K562 (cell line): ENCODE data around the gene SPATS2. TPM values are rescaled to one million over a fixed set of nuclear protein-coding genes. Genes with fewer than 3 reads are reported as not detected.

ENCODE experiments used
- CREM ChIP-seq: IDR thresholded peaks from 2 replicates; pipeline ENCODE4 v1.6.1; 2014; ENCODE audit warnings: antibody characterized with exemption, low read depth
- DMBX1 ChIP-seq: fragments of 250-450 bp; sonication (Bioruptor Pico); IDR thresholded peaks from 2 replicates; pipeline ENCODE4 v1.8.0; 2022; ENCODE audit warnings: inconsistent platforms, mild to moderate bottlenecking, moderate library complexity, borderline replicate concordance
- ESRRA ChIP-seq: fragments of 450-650 bp; IDR thresholded peaks from 2 replicates; pipeline ENCODE4 v1.6.1; 2014; ENCODE audit warnings: low read depth, mild to moderate bottlenecking, moderate library complexity, borderline replicate concordance
- KDM1A ChIP-seq, 2 experiments: fragments of 450-650 bp; IDR thresholded peaks; 2 replicates each; pipeline ENCODE4 v1.6.1; 2016; ENCODE audit warnings: mild to moderate bottlenecking in 2 of 2
- MAZ ChIP-seq, 2 experiments: fragments of 450-650 bp in 1 of 2; sonication (generic) in 1 of 2; formaldehyde crosslinking; IDR thresholded peaks in 1 of 2; conservative IDR thresholded peaks in 1 of 2; 2 replicates each; pipeline versions ENCODE4 v1.4.0 to v1.5.0; 2020; ENCODE audit warnings: mild to moderate bottlenecking in 1 of 2, missing genetic modification reagents in 1 of 2
- MTA2 ChIP-seq: fragments of 450-650 bp; IDR thresholded peaks from 2 replicates; pipeline ENCODE4 v1.6.1; 2016; ENCODE audit warnings: low read depth
- NR3C1 ChIP-seq: sonication (generic); formaldehyde crosslinking; IDR thresholded peaks from 2 replicates; pipeline ENCODE4 v1.8.1; 2022; ENCODE audit warnings: missing genetic modification reagents
- PHB ChIP-seq: fragments of 250-450 bp; sonication (Bioruptor Pico); IDR thresholded peaks from 2 replicates; pipeline ENCODE4 v1.5.0; 2021
- RBM39 ChIP-seq: fragments of 200-400 bp; formaldehyde crosslinking; optimal IDR thresholded peaks from 2 replicates; pipeline ENCODE3; 2018; ENCODE audit warnings: low read depth, low read length
- RHOXF2B ChIP-seq: fragments of 250-450 bp; sonication (Bioruptor Pico); conservative IDR thresholded peaks from 2 replicates; pipeline ENCODE4 v1.5.1; 2021
- TEAD4 ChIP-seq, 2 experiments: sonication (generic) in 1 of 2; formaldehyde crosslinking in 1 of 2; IDR thresholded peaks; 2 replicates each; pipeline versions ENCODE4 v1.6.1 to v1.8.0; 2012 to 2022; ENCODE audit warnings: borderline replicate concordance in 1 of 2, inconsistent platforms in 1 of 2, low read length in 1 of 2, mild to moderate bottlenecking in 1 of 2, missing genetic modification reagents in 1 of 2
- XRCC5 ChIP-seq: fragments of 200-400 bp; formaldehyde crosslinking; IDR thresholded peaks from 2 replicates; pipeline ENCODE4 v1.6.1; 2017; ENCODE audit warnings: low read depth, mild to moderate bottlenecking, low read length
- ZNF695 ChIP-seq: fragments of 450-650 bp; formaldehyde crosslinking; IDR thresholded peaks from 2 replicates; pipeline ENCODE4 v1.4.0; 2020; ENCODE audit warnings: mild to moderate bottlenecking, moderate library complexity
- polyA plus RNA-seq, 8 experiments: library from polyadenylated mRNA; depleted of rRNA in 4 of 8; stranded (reverse) in 5 of 8; unstranded in 3 of 8; fragments of >200 nt; fragmentation: Nextera tagmentation in 2 of 8; fragmentation: Illumina TruSeq in 1 of 8; extraction: Ambion mirVana in 2 of 8; extraction: Trizol in 1 of 8; gene quantifications; 2 replicates each; pipeline versions ENCODE4 v1.2.1 to v1.2.3, GENCODE V29; 2011 to 2014; ENCODE audit warnings: inconsistent platforms in 1 of 8, missing spikeins in 1 of 8
- total RNA-seq, 7 experiments: library from RNA; depleted of rRNA in 6 of 7; stranded (reverse); fragments of >200 nt in 6 of 7; fragmentation: Illumina TruSeq in 2 of 7; extraction: Trizol in 2 of 7; gene quantifications; 2 replicates each; pipeline versions ENCODE4 v1.2.1 to v1.2.3, GENCODE V29; 2011 to 2021; ENCODE audit warnings: low replicate concordance in 1 of 7
- TF ChIP-seq, protein P1 (sequence below): fragments of 450-650 bp; IDR thresholded peaks from 2 replicates; pipeline ENCODE4 v1.6.1; 2017; ENCODE audit warnings: antibody characterized with exemption
- TF ChIP-seq, protein P2 (sequence below): fragments of 450-650 bp; formaldehyde crosslinking; IDR thresholded peaks from 2 replicates; pipeline ENCODE4 v1.4.0; 2022; ENCODE audit warnings: missing genetic modification characterization
- TF ChIP-seq, protein P3 (sequence below): fragments of 150-350 bp; IDR thresholded peaks from 2 replicates; pipeline ENCODE4 v1.6.1; 2014; ENCODE audit warnings: low read depth, mild to moderate bottlenecking, low read length, borderline replicate concordance
- TF ChIP-seq, protein P4 (sequence below): fragments of 450-650 bp; IDR thresholded peaks from 2 replicates; pipeline ENCODE4 v1.6.1; 2016
- TF ChIP-seq, protein P5 (sequence below): fragments of 450-650 bp; IDR thresholded peaks from 2 replicates; pipeline ENCODE4 v1.6.1; 2017; ENCODE audit warnings: mild to moderate bottlenecking, moderate library complexity

SPATS2 gene
- total and polyA plus RNA-seq, 9 of the 15 experiments (the other 6 are each of a cell fraction or from before 2014, with no cell fraction given): 5.4 to 48.2 (median 17.5) TPM

DNA sequence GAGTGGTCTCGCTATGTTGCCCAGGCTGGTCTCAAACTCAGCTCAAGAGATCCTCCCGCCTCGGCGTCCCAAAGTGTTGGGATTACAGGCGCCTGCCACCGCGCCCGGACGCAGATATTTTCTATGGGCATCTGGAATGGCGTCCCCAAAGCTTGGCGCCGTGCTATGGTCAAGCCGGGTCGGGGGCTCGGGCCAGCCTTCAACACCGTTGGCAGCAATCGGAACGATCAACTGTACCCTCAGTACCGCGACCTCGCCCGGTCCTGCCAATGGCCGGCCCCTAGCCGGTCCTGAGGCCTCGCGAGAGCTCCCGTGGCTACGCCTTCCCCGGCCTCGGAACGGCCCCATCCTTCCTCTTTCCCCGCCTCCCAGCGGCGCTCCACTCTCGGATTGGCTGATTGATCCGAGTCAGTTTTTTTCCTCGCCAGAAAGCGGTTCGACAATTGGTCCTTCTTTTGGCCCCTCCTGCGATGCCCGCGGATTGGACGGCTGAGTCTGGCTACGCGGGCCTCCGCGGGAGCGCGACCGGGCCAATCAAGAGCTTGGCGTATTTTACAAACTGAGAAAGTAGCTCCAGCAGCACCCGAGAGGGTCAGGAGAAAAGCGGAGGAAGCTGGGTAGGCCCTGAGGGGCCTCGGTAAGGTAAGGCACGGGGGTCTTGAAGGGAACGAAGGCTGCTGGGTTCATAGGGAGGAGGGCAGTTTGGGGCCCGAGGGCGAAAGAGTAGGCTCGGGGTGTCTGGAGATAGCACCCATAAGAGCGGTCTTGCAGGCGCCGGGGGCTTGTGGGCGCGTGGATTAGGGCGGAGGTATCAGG is 44.3 kb upstream of the SPATS2 start, which contains the start of gene TROAP (continued):
- TF ChIP-seq, protein P1, sequence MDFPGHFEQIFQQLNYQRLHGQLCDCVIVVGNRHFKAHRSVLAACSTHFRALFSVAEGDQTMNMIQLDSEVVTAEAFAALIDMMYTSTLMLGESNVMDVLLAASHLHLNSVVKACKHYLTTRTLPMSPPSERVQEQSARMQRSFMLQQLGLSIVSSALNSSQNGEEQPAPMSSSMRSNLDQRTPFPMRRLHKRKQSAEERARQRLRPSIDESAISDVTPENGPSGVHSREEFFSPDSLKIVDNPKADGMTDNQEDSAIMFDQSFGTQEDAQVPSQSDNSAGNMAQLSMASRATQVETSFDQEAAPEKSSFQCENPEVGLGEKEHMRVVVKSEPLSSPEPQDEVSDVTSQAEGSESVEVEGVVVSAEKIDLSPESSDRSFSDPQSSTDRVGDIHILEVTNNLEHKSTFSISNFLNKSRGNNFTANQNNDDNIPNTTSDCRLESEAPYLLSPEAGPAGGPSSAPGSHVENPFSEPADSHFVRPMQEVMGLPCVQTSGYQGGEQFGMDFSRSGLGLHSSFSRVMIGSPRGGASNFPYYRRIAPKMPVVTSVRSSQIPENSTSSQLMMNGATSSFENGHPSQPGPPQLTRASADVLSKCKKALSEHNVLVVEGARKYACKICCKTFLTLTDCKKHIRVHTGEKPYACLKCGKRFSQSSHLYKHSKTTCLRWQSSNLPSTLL: no peak
- peak; percentile 77 for TF ChIP-seq CREM
- TF ChIP-seq PHB (CRISPR knock-in tag): no peak
- TF ChIP-seq NR3C1 (CRISPR knock-in tag): no peak
- TF ChIP-seq ESRRA: no peak
- TF ChIP-seq MAZ (CRISPR knock-in tag; conservative IDR thresholded peaks at IDR 0.05 in 1 of 2, IDR thresholded peaks at IDR 0.05 in 1 of 2): peak; percentile 13 to 66; a peak in 2 of 4 replicates
- TF ChIP-seq KDM1A (IDR thresholded peaks at IDR 0.05): no peak
- TF ChIP-seq, protein P2, sequence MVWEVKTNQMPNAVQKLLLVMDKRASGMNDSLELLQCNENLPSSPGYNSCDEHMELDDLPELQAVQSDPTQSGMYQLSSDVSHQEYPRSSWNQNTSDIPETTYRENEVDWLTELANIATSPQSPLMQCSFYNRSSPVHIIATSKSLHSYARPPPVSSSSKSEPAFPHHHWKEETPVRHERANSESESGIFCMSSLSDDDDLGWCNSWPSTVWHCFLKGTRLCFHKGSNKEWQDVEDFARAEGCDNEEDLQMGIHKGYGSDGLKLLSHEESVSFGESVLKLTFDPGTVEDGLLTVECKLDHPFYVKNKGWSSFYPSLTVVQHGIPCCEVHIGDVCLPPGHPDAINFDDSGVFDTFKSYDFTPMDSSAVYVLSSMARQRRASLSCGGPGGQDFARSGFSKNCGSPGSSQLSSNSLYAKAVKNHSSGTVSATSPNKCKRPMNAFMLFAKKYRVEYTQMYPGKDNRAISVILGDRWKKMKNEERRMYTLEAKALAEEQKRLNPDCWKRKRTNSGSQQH (CRISPR knock-in tag): 0 out of 2 replicates have a peak, but pooled peaks have one; percentile 50
- TF ChIP-seq MTA2: no peak
- TF ChIP-seq RHOXF2B (CRISPR knock-in tag): no peak
- TF ChIP-seq, protein P3, sequence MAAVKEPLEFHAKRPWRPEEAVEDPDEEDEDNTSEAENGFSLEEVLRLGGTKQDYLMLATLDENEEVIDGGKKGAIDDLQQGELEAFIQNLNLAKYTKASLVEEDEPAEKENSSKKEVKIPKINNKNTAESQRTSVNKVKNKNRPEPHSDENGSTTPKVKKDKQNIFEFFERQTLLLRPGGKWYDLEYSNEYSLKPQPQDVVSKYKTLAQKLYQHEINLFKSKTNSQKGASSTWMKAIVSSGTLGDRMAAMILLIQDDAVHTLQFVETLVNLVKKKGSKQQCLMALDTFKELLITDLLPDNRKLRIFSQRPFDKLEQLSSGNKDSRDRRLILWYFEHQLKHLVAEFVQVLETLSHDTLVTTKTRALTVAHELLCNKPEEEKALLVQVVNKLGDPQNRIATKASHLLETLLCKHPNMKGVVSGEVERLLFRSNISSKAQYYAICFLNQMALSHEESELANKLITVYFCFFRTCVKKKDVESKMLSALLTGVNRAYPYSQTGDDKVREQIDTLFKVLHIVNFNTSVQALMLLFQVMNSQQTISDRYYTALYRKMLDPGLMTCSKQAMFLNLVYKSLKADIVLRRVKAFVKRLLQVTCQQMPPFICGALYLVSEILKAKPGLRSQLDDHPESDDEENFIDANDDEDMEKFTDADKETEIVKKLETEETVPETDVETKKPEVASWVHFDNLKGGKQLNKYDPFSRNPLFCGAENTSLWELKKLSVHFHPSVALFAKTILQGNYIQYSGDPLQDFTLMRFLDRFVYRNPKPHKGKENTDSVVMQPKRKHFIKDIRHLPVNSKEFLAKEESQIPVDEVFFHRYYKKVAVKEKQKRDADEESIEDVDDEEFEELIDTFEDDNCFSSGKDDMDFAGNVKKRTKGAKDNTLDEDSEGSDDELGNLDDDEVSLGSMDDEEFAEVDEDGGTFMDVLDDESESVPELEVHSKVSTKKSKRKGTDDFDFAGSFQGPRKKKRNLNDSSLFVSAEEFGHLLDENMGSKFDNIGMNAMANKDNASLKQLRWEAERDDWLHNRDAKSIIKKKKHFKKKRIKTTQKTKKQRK: no peak; the same call in 1 of the 2 replicates
- TF ChIP-seq, protein P4, sequence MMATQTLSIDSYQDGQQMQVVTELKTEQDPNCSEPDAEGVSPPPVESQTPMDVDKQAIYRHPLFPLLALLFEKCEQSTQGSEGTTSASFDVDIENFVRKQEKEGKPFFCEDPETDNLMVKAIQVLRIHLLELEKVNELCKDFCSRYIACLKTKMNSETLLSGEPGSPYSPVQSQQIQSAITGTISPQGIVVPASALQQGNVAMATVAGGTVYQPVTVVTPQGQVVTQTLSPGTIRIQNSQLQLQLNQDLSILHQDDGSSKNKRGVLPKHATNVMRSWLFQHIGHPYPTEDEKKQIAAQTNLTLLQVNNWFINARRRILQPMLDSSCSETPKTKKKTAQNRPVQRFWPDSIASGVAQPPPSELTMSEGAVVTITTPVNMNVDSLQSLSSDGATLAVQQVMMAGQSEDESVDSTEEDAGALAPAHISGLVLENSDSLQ: peak; percentile 86
- no peak for TF ChIP-seq DMBX1 (CRISPR knock-in tag)
- TF ChIP-seq RBM39: no peak
- no peak for TF ChIP-seq ZNF695 (CRISPR knock-in tag)
- TF ChIP-seq XRCC5: no peak; the same call in 1 of the 2 replicates
- TF ChIP-seq, protein P5, sequence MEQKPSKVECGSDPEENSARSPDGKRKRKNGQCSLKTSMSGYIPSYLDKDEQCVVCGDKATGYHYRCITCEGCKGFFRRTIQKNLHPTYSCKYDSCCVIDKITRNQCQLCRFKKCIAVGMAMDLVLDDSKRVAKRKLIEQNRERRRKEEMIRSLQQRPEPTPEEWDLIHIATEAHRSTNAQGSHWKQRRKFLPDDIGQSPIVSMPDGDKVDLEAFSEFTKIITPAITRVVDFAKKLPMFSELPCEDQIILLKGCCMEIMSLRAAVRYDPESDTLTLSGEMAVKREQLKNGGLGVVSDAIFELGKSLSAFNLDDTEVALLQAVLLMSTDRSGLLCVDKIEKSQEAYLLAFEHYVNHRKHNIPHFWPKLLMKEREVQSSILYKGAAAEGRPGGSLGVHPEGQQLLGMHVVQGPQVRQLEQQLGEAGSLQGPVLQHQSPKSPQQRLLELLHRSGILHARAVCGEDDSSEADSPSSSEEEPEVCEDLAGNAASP: no peak
- no peak for TF ChIP-seq TEAD4 (IDR thresholded peaks at IDR 0.05; ENCODE audit: low read length)
- TF ChIP-seq TEAD4 (CRISPR knock-in tag; IDR thresholded peaks at IDR 0.05; ENCODE audit: borderline replicate concordance): no peak
